ENCODE measurements around the gene PHLDB3.
"Not testable (repeated sequence)": the region's sequence is repeated elsewhere in the genome, so short reads cannot be mapped to it uniquely, and the experiment has no call there.

Gene PHLDB3

DNA sequence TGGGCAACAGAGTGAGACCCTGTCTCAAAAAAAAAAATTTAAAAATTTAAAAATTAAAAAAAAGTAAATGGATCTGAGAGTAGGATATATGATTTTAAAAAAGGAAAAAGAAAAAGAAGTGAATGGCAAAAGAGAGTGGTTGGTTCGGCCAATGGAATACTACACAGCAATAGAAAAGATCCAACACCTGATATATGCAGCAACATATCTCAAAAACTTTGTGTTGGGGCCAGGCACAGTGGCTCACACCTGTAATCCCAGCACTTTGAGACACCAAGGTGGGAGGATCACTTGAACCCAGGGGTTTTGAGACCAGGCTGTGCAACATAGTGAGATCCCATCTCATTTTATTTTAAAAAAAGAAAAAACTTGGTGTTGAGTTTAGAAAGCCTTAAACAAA, 37.8 kb downstream of the PHLDB3 start:
- no peak for DNase-seq

GRCh38 chr19:43465468-43466120, 39.0 kb downstream of the PHLDB3 start, which contains the start of gene LYPD3:
Gene LYPD3 (minus strand): TSS chr19:43465608. CDS start chr19:43465571, 37 bp downstream.
- no peak for DNase-seq

DNA sequence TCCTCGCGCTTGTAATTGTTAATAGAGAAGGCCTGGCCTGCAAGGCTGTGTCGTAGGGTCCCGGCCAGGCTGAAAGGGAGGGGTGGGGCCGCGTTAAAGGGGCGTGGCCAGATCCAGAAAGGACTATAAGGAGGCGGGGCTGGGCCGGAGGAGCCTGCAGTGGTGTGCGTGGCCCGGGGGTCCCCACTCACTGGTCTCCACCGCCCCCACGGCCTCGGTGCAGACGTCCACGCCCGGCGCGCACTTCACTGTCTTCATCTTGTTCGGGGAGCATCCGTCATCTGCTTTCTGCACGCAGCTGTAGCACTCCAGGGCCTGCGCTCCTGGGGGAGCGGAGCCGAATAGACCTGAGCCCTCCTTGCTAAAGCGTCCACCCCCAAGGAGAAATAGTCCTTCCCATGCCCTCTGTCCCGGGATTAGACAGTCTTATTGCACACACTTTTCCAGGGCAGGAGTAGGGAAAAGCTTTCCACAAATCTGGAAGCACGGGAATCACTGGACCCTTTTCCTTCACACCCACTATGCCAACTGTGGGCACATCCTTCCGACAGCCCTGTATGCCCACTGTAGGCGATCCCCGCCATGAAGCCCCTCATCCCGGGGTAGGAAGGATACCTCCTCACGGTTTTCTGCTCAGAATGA, 40.3 kb downstream of the PHLDB3 start:
- peak; percentile 85 for DNase-seq

- DNase-seq, result peak; percentile 99
Measured at GRCh38 chr19:43463381-43464133, 41.0 kb downstream of the PHLDB3 start.

DNA sequence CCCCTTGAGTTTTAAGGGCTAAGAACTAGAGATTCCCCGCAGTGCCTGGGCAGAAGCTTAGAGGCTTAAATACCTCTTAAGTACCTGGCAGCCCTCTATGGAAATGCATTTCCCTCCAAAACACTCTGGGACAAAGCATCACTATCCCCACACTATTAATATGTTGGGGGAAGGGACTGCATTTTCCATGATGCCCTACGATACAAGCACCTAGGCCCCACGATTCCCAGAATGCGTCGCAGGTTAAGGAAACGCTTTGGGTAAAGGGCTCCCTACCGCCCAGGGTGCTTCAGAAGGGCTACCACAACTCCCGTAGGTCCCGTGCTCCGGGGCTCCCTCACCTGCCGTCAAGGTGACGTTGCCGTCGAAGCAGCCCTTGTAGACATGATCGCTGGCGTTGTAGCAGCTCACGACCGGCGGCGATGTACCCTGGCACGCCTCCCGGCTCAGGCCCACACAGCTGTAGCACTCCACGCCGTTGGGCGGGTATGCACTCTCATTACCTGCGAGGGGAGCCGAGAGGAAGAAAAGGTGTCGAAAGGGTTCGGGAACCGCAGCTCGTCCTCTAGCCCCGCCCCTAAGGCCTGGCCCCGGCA, 41.7 kb downstream of the PHLDB3 start:
- no peak for DNase-seq

GRCh38 chr19:43462383-43462782, 42.2 kb downstream of the PHLDB3 start:
- DNase-seq, result no peak

- no peak for DNase-seq
Measured at GRCh38 chr19:43461303-43461702, 43.2 kb downstream of the PHLDB3 start.

DNA sequence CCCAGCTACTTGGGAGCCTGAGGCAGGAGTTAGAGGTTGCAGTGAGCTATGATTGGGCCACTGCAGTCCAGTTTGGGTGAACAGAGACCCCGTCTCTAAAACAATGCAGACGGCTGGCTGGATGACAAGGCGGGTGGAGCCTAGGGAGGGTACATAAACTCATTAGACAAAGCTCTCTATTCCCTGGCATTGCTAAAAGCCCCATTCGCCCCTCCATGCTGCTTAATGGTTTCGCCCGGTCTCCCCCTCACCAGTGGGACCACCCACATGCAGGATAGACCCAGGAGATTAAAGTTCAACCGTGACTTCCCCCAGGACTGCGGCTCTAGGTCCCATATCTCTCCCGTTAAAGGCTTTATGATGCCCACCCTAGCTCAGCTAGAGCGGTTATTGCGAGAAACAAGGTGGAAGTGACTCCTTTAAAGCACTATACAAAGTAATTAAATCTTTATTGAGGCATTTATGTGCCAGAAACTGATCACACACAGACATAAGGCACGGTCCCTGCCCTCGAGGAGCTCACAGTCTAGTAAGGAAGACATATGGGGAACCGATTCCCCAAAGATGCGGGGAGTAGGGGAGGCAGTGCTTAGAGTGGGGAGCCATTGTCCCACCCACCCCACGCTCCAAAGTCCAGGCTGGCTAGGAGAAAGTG, 44.1 kb downstream of the PHLDB3 start:
- no peak for DNase-seq

DNA sequence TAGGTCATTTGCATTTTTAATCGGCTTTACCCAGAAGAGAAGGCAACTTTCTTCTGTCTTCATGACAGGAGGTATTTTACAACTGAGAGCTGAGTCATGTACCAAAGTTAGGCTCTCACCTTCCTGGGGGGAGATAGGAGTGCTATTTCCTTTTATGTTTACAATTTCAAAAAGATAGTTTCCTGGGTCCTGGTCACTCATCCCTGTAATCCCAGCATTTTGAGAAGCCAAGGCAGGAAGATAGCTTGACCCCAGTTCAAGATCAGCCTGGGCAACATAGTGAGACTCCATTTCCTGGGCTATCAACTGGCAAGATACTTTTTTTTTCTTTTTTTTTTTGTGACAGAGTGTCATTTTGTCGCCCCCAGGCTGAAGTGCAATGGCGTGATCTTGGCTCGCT, 46.7 kb downstream of the PHLDB3 start:
- DNase-seq, result no peak

DNA sequence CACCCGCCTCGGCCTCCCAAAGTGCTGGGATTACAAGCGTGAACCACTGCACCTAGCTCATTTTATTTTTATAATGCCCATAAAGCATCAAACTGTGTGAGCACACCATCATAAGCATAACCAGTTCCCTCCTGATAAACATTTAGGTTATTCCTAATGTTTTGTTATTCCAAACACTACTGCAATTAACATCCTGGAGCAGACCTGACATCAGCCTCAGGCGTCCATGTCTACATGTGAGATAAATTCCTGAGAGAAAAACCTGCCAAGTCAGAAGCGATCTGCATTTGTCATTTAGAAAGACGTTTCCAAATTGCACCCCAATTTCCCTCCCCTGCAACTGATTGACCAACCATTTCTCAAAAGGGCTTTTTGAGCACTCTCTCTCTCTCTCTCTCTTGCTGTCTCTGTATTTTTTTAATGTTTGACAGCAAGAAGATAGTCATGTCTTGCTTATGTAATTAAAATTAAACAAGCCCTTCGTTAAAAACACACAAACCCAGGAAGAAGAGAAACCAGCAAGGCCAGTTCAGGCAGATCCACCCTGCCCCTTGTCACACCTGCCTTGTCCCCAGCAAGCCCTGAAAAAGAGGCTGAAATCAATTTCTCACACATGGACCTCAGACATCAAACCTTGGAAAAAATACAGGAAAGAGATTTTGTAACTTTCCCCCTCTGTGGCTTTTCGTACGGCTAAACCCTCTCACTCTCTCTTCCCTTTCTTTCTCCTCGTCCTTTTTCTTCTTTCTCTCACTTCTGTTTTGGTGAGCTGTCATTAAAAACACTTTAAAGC, 49.0 kb downstream of the PHLDB3 start:
- no peak for DNase-seq

- DNase-seq, result no peak
Measured at GRCh38 chr19:43454031-43454430, 50.5 kb downstream of the PHLDB3 start.

DNA sequence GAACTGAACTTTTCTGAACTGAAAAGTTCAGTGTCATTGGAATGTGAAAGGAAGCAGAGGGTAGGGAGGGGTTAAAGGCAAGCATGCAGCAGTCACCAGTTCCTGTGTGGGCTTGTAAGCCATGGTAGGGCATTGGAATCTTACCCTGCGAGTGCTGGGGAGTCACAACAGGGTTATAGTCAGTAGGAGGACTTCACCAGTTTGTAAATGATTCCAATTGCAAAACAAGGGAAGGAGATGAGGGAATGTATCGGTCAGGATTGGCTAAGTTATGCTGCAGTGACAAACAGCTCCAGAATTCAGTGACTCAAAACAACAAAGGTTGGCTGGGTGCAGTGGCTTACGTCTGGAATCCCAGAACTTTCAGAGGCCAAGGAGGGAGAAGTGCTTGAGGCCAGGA, 52.0 kb downstream of the PHLDB3 start:
- DNase-seq, result no peak

DNA sequence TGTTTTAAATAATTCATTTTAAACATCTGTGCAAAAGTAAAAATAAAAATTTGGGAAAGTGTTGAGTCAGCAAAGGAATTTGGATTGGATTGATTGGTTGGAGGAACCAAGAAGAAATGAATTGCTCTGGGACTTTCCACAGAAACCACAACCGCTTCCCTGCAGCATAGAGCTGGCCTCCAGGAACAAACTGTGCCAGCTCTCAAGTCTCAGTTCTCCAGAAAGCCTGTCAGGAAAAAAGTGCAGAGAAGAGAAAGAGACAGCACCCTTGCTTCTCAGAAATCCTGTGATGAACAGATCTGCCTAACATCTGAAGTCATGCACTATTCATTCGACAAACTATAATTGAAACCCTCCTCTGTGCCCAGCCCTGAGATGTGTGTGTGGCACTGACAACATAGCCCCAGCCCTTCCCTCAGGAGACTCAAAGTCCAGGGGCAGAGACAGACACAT, 54.0 kb downstream of the PHLDB3 start:
- DNase-seq, result no peak

- no peak for DNase-seq
Measured at GRCh38 chr19:43447655-43448054, 56.9 kb downstream of the PHLDB3 start.

DNA sequence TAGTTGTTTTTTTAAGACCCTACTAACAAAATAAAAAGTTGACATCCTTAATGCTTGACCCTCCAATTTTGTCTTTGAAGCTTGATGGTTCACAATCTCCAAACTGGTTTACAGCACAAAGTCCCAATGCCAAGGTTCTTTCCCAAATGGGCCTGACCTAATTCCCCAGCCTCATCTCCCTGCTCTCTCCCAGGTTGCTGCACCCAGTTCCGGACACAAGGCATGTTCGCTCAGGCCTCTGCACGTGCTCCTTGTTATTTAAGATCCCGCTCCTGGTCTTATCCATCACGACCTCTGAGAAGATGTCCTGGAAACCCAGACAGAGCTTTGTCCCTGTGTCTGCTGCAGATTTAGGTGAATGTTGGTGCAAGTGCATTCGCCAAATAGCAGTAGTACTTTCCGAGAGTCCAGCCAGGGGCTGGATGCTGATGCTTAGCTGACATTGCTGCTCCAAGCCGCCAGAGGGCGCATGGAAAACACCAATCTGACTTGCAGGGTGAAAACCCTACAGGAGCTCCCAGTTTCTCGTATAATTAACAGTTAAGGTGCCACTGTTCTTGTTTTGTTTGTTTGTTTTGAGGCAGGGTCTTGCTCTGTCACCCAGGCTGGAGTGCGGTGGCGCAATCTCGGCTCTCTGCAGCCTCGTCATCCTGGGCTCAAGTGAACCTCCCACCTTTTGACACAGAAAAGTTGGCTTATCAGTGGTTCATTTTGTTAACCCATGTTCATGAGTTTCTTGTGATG, 57.6 kb downstream of the PHLDB3 start:
- DNase-seq, result peak; percentile 76

- no peak for DNase-seq
Measured at GRCh38 chr19:43445426-43445825, 59.1 kb downstream of the PHLDB3 start.

- no peak for DNase-seq
Measured at GRCh38 chr19:43444531-43445287, 59.8 kb downstream of the PHLDB3 start.

GRCh38 chr19:43444091-43444490, 60.5 kb downstream of the PHLDB3 start:
- DNase-seq, result not testable (repeated sequence)

DNA sequence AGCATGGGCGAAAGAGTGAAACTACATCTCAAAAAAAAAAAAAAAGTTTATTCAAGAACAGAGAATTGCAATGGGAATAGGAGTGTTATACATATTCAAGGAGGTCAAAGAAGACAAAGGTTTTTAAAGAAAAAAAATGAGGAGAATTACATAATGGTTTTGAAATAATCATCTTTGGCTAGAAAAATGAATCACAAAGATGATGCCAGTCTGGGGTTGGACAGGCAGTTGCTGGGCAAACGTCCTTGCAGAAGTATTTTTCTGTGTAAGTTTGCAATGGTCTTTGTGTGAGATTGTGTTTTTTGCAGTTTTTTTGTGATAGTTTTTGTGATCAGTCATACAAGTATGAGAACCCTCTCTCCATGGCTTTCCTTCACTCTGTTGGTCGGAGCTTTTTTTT, 62.8 kb downstream of the PHLDB3 start:
- no peak for DNase-seq

DNA sequence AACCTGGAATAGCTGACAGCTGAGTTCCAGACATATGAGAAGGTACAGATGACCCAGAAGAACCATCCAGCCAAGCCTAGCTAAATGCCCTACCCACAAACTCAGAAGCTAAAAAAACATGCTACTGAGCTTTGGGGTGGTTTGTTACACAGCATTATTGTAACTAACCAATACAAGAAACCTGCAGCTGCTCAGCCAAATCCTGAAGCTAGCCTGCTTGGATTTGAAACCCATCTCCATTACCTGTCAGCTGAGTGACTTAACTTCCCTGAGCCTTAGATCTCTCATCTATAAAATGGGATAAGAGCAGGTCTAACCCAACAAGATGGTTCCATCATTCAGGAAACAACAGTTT, 64.9 kb downstream of the PHLDB3 start:
- no peak for DNase-seq

Data from effector CD8-positive, alpha-beta T cell (primary cell).